Esophagus squamous epithelium (tissue), 5 donors: ENCODE data around the gene PCDH9. TPM values are rescaled to one million over a fixed set of nuclear protein-coding genes. Genes with fewer than 3 reads are reported as not detected.

Experiments used
- DNase-seq: peaks from one replicate; lab custom pipeline; 2025; lab: John Stamatoyannopoulos, UW
- H3K27ac ChIP-seq, 4 donors: fragments of 200-600 bp; sonication (generic); one replicate each; pipeline ENCODE4 v1.5.1; 2016 to 2019; ENCODE audit warnings: mild to moderate bottlenecking in 1 of 4
- H3K27me3 ChIP-seq, 4 donors: fragments of 200-600 bp; sonication (generic); 1 replicate in 3 of 4; 2 replicates in 1 of 4; pipeline versions ENCODE4 v1.5.1 to v1.6.0; 2017 to 2021; ENCODE audit warnings: antibody characterized with exemption in 1 of 4
- H3K36me3 ChIP-seq, 3 donors: fragments of 200-600 bp; sonication (generic); one replicate each; pipeline ENCODE4 v1.5.1; 2016 to 2019
- H3K4me1 ChIP-seq, 3 donors: fragments of 200-600 bp; sonication (generic); one replicate each; pipeline ENCODE4 v1.5.1; 2017 to 2019
- H3K4me3 ChIP-seq, 4 donors: fragments of 200-600 bp; sonication (generic); 1 replicate in 3 of 4; 2 replicates in 1 of 4; pipeline ENCODE4 v1.5.1; 2016 to 2019; ENCODE audit warnings: mild to moderate bottlenecking in 2 of 4, moderate library complexity in 1 of 4
- H3K9me3 ChIP-seq, 3 donors: fragments of 200-600 bp; sonication (generic); one replicate each; pipeline ENCODE4 v1.5.1; 2016 to 2019
- POLR2A ChIP-seq, 4 donors: fragments of 450-650 bp; IDR thresholded peaks; one replicate each; pipeline ENCODE4 v1.6.1; 2017; ENCODE audit warnings: antibody characterized with exemption in 4 of 4, mild to moderate bottlenecking in 4 of 4, moderate library complexity in 3 of 4
- WGBS, 2 donors: methylation state at CpG; one replicate each; pipeline ENCODE4 v1.1.5; 2018; 5-methylcytosine and 5-hydroxymethylcytosine counted together
- intact Hi-C: fragments of 100-400 bp; cut with DNase I; formaldehyde crosslinking; loops from one replicate; pipeline ENCODE4 v1.15.0; 2022
- total RNA-seq, 4 donors: library from RNA; depleted of rRNA; stranded (reverse); fragments of >200 nt; gene quantifications; one replicate each; pipeline ENCODE4 v1.1.0, GENCODE V29; 2016
- TF ChIP-seq, protein P1 (sequence below), 6 experiments: fragments of 450-650 bp in 4 of 6; fragments of 200-600 bp in 2 of 6; sonication (generic) in 2 of 6; IDR thresholded peaks; one replicate each; pipeline ENCODE4 v1.5.1; 2016 to 2019; ENCODE audit warnings: antibody characterized with exemption in 6 of 6, mild to moderate bottlenecking in 4 of 6, moderate library complexity in 4 of 6
- donor health status: DM: yes; HTN: yes; CAD: no.

PCDH9 gene
- total RNA-seq, 4 donors from 2014 or later = 0.04 to 1.9 (median 0.45) TPM

DNA sequence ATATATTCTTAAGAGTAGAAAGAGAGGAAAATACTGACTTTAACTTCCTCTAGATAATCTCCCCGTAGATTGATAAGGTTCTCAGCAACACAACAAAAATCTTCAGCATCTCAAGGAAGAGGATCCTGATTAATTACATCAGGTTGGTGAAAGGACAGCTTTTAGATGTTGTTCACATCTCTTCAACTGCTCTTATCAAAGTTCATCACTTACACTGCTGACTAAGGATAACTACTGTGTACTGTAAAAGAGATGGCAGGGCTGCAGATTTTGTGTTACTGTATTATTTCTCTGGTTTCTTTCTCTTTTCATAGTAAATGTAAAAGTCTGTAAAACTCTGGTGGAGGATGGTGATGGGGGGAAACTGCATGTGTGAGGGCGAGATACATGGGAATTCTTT, 133.7 kb downstream of the PCDH9 start:
- 75 to 78% methylated on average over 2 of the region's 2 CpGs for WGBS, 2 donors

DNA sequence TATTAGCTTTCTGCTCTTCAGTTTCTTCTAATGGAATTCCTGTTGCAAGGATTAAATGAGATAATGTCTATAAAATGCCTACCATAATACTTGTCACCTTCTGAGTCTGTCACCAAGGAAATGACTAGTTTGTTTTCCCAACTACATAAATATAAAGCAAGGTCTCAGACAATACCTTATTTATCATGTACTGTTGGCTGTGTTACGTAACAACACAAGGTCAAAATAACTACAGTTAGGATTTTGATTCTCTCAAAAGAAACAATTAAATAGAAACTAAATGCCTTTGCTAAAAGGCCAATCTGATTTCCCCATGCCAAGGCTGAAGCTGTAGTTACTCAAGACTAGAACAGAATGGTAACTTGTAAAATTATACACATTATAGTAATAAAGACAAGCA, 134.5 kb downstream of the PCDH9 start:
- intact Hi-C loops = no loop called here
- H3K9me3 ChIP-seq = no peaks in the 10 kb centered on the region
- no peak for DNase-seq
- TF ChIP-seq, protein P1, sequence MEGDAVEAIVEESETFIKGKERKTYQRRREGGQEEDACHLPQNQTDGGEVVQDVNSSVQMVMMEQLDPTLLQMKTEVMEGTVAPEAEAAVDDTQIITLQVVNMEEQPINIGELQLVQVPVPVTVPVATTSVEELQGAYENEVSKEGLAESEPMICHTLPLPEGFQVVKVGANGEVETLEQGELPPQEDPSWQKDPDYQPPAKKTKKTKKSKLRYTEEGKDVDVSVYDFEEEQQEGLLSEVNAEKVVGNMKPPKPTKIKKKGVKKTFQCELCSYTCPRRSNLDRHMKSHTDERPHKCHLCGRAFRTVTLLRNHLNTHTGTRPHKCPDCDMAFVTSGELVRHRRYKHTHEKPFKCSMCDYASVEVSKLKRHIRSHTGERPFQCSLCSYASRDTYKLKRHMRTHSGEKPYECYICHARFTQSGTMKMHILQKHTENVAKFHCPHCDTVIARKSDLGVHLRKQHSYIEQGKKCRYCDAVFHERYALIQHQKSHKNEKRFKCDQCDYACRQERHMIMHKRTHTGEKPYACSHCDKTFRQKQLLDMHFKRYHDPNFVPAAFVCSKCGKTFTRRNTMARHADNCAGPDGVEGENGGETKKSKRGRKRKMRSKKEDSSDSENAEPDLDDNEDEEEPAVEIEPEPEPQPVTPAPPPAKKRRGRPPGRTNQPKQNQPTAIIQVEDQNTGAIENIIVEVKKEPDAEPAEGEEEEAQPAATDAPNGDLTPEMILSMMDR (IDR thresholded peaks at IDR 0.05) = no peak
- no peaks in the 10 kb centered on the region for H3K4me1 ChIP-seq
- H3K4me3 ChIP-seq = no peak overlapping the region
- H3K27me3 ChIP-seq = no peaks in the 10 kb centered on the region
- no peak overlapping the region for H3K27ac ChIP-seq
- WGBS, 2 donors = 70 to 89% methylated on average over 1 of the region's 1 CpG
- no peaks in the 10 kb centered on the region for H3K36me3 ChIP-seq

More for the DNA sequence above, 133.7 kb downstream of the PCDH9 start:
- no peak for TF ChIP-seq POLR2A (IDR thresholded peaks at IDR 0.05)
- TF ChIP-seq, protein P1 (IDR thresholded peaks at IDR 0.05) = no peak
- intact Hi-C loops = no loop called here
- DNase-seq = no peak
- no peaks in the 10 kb centered on the region for H3K4me1 ChIP-seq
- H3K36me3 ChIP-seq = no peaks in the 10 kb centered on the region
- no peak overlapping the region for H3K27ac ChIP-seq
- H3K9me3 ChIP-seq = no peaks in the 10 kb centered on the region
- H3K4me3 ChIP-seq = no peak overlapping the region
- no peaks in the 10 kb centered on the region for H3K27me3 ChIP-seq

GRCh38 chr13:67094952-67095351, 135.2 kb downstream of the PCDH9 start:
- H3K4me1 ChIP-seq = no peaks in the 10 kb centered on the region
- H3K27me3 ChIP-seq = no peaks in the 10 kb centered on the region
- no peaks in the 10 kb centered on the region for H3K36me3 ChIP-seq
- TF ChIP-seq, protein P1 (IDR thresholded peaks at IDR 0.05) = no peak
- no peak for TF ChIP-seq POLR2A (IDR thresholded peaks at IDR 0.05)
- 43 to 44% methylated on average over 3 of the region's 3 CpGs for WGBS, 2 donors
- no peak overlapping the region for H3K27ac ChIP-seq
- DNase-seq = no peak
- H3K4me3 ChIP-seq = no peak overlapping the region
- no peaks in the 10 kb centered on the region for H3K9me3 ChIP-seq
- intact Hi-C loops = no loop called here

DNA sequence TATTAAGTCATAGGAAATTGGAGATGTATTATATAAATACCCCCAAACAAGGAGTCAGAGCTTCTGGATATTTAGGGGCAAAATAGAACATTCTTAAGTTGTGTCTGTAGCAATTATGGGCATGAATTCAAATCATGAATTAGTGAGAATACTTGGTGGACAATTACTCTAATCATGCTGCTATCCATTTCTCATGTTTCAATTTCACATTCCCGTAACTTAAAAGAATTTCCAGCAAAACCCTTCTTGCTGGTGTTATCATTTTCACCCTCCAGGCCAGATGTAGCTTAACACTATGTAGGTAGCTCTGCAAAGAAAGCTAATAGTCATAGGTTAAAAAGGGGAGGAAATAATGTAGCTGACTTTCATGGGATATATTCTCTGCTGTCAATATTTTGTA, 136.1 kb downstream of the PCDH9 start:
- intact Hi-C loops = no loop called here
- H3K4me3 ChIP-seq = no peak overlapping the region
- H3K27ac ChIP-seq = no peak overlapping the region
- TF ChIP-seq, protein P1 (IDR thresholded peaks at IDR 0.05) = no peak
- TF ChIP-seq POLR2A (IDR thresholded peaks at IDR 0.05) = no peak
- no peak for DNase-seq
- no peaks in the 10 kb centered on the region for H3K4me1 ChIP-seq
- WGBS, 2 donors = 67 to 75% methylated on average over 1 of the region's 1 CpG
- no peaks in the 10 kb centered on the region for H3K9me3 ChIP-seq
- no peaks in the 10 kb centered on the region for H3K36me3 ChIP-seq
- no peaks in the 10 kb centered on the region for H3K27me3 ChIP-seq

- H3K4me3 ChIP-seq = no peak overlapping the region
- 66 to 77% methylated on average over 1 of the region's 1 CpG for WGBS, 2 donors
- TF ChIP-seq, protein P1 (IDR thresholded peaks at IDR 0.05) = no peak
- no peak for TF ChIP-seq POLR2A (IDR thresholded peaks at IDR 0.05)
- no peaks in the 10 kb centered on the region for H3K36me3 ChIP-seq
- no peak for DNase-seq
- no peaks in the 10 kb centered on the region for H3K9me3 ChIP-seq
- H3K27me3 ChIP-seq = no peaks in the 10 kb centered on the region
- intact Hi-C loops = no loop called here
- H3K27ac ChIP-seq = no peak overlapping the region
- H3K4me1 ChIP-seq = peaks cover 0 to 3% (median 0%) of the 10 kb centered on the region in 3 donors
These were observed 138.5 kb downstream of the PCDH9 start for GRCh38 chr13:67091603-67092002.
